GM21360 (cell line): ENCODE results near the gene KIF26A.
"Not testable (repeated sequence)": the region's sequence is repeated elsewhere in the genome, so short reads cannot be mapped to it uniquely, and the experiment has no call there.

Experiments
- ATAC-seq: cut with Tn5 transposase; IDR thresholded peaks from one replicate; pipeline ENCODE4 v1.9.1; 2021; ENCODE audit warnings: mild to moderate bottlenecking, moderate library complexity; ENCODE audit not compliant: unreplicated experiment

Gene KIF26A

GRCh38 chr14:104142946-104143470 is 4.6 kb downstream of the KIF26A start:
- no peak for ATAC-seq

GRCh38 chr14:104143521-104144452 is 5.4 kb downstream of the KIF26A start:
- no peak for ATAC-seq

DNA sequence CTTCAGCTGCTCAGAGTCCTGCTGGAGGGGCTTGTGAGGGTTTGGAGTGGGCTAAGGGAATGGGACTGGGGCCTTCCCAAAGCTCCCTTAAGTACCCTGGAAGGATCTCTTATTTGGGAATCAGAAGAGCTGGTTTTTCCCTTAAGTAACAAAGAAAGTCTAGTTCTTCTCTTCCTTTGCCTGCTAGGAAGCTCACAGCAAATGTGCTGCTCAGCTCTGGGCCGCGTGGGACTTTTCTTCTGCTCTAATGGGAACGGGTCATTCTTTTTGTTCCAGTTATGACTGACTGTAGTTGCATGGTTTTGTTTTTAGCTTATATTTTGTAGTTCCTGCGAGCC is 6.0 kb downstream of the KIF26A start:
- ATAC-seq = no peak

- no peak for ATAC-seq
Measured at GRCh38 chr14:104144911-104145825, 6.8 kb downstream of the KIF26A start.

DNA sequence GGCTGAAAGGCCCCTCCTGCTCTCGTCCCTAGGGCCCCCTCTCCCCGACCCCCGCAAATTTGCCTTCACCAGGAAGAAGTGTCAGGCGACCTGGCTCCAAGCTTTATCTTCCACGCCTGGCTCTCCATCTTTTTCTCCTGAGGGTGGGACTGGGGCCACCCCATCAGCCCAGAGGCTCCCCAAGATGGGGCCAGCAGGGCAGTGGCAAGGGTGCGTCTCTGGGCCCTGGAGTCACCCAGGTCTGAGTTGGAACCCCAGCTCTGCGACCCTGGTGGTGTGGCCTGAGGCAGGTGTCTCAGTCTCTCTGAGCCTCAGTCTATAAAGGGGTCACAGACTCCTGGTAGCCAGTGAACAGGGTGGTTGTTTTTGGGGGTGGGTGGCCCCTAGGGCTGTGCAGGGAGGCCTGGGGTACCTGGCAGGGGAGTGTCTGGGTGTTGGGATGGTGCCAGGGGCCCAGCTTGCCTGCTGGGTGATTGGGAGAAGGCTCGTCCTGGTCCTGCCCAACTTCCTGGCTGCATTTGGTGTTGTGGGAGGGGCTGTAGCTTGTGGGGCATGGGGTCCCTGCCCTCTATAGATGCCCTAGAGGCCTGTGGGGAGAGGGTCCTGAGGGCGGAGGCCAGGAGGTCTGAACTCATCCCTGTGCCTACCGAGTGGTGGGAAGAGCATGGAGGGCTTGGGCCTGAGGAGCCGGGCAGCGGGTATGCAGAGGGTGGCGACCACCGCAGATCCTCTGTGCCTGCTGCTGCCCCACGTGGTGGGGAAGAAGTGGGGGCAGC is 7.6 kb downstream of the KIF26A start:
- no peak for ATAC-seq

DNA sequence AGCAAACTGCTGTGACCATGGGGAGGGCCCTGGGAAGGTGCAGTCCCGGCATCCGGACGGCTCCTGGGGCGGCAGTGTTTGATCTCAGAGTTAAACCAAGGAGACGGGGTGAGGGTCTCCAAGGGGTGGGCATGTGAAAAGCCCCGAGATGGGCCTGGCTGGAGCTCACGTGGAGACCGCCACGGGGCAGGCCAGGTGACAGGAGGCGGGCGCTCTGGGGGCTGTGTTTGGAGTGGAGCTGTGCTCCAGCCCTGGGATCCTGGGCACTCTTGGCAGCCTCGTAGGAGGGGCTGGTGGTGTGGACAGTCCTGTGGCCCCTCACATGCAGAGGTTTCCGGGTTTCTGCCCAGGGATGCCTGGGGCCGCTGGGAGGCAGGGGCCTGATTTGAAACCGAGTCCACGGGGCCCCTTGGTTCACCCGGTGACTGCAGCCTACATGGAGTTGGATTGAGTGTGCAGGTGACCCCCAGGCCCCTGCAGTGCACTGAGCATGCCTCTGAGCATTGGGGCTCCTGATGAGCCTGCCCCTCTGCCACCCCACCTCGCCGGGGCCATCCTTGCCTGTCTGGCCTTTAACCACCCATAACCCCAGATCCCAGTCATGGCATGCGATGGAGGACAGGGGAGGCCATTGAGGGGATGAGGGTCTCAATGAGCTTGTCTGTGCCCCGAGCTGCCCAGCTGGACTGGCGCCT is 8.4 kb downstream of the KIF26A start:
- no peak for ATAC-seq

DNA sequence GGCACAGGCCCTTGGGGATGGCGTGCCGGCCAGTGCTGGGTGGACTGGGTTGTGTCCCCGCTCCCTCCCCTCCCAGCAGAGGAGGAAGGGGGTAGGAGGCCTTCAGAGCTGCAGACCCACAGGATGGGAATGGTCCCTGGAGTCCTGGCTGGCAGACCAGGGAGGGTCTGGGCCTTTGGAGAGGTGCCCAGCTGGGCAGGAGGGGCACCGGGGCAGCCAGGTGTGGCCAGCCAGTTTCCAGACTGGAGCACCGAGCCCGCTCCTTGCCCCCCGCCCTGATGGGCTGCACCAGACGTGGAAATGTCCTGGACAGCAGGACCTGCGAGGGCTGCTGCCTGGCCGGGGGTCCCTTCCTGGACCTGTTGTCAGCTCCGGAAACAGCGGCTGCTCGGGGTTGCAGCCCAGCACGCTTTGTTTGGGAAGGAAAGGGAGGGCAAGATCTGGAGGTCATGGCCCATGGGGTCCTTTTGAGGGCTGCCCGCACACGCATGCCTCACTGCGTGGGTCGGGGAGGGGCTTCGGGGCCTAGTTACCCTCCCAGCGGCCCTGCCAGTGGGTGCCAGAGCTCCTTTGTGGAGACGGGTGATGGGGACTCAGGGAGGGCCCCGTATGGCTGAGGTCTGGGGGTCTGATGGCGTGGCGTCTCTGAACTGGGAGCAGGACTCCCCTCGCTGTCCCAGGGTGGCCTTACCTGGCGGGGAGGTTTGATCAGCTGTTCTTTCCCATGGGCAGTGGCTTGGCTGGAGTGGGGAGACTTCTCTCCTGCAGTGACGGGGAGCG is 9.1 kb downstream of the KIF26A start:
- no peak for ATAC-seq

GRCh38 chr14:104148433-104149277 is 10.3 kb downstream of the KIF26A start:
- no peak for ATAC-seq

- ATAC-seq = no peak
Measured at GRCh38 chr14:104149278-104149595, 10.8 kb downstream of the KIF26A start.

DNA sequence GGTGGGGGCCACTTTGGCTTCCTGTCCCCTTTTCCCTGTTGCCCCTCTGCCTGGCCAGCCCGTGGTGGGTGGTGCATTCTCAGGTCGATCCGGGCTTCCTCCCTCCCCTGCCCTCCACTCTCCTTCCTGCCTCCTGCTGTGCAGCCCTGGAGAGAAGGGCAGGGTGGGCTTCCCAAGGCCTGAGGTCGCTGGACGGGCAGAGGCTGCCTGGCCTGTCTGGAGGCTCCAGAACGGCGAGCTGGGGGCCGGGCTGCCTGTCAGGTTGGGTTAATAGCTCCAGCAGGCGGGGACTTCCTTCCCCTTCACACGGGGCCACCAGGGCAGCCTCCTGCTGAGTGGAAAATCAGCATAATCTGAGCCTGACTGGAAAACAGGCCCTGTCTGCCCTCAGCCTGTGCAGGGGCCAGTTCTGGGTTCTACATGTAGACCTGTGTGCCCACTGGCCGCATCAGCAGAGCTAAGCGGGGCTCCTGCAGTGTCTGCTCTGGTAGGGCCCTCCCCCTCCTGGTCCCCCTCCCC is 11.3 kb downstream of the KIF26A start:
- ATAC-seq = no peak

- ATAC-seq = no peak
Measured at GRCh38 chr14:104150136-104151025, 12.0 kb downstream of the KIF26A start.

DNA sequence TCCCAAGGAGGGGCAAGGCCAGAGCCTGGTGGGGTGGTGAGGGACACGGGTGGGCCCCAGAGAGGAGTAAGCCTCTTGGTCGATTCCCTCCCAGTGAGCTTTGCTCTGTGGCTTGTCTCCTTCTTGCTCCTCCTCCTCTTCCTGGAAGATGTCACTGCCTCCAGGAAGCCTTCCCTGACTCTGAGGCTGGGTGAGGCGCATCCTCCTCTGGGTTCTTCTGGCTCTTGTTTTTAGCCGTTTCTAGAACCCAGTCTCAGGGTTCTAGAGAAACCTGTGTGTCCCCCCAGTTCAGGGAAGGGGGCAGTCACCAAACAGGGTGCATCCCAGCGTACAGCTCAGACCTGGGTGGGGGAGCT is 12.6 kb downstream of the KIF26A start:
- no peak for ATAC-seq

- no peak for ATAC-seq
Measured at GRCh38 chr14:104151566-104152245, 13.3 kb downstream of the KIF26A start.

- no peak for ATAC-seq
Measured at GRCh38 chr14:104152246-104152575, 13.8 kb downstream of the KIF26A start.

GRCh38 chr14:104152686-104153393 is 14.5 kb downstream of the KIF26A start:
- no peak for ATAC-seq

GRCh38 chr14:104153394-104153755 is 15.0 kb downstream of the KIF26A start:
- not testable (repeated sequence) for ATAC-seq

DNA sequence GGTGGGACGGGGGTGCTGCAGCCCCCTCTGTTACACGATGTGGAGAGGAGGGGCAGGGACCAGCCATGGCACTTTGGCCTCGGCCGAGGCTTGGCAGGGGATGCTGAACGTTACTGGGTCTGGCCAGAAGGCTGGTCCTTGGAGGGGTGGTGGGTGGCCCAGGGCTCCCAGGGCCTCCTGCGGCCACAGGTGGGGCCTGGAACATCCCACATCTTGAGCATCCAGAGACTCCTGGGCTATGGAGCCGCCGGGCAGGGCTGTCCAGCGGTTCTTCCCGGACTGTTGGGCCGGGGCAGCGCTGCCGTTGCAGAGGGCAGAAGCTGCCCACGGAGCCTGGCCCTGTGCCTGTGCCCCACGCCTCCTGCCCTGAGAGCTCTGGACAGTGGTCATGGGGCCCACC is 15.9 kb downstream of the KIF26A start:
- no peak for ATAC-seq
